GM10266 (cell line): Measurements from ENCODE around the gene RUNX2.
A peak's percentile ranks its signal among the peaks of the same experiment; 100 is the strongest.

Source experiments
- DNase-seq: peaks from one replicate; pipeline ENCODE4 v3.0.0; 2012; ENCODE audit errors: extremely low spot score
- CTCF ChIP-seq: IDR thresholded peaks from 2 replicates; pipeline ENCODE4 v1.5.1; 2012; ENCODE audit warnings: mild to moderate bottlenecking, low read depth; ENCODE audit not compliant: control insufficient read depth, insufficient read depth; ENCODE audit errors: missing control alignments

The RUNX2 gene

DNA sequence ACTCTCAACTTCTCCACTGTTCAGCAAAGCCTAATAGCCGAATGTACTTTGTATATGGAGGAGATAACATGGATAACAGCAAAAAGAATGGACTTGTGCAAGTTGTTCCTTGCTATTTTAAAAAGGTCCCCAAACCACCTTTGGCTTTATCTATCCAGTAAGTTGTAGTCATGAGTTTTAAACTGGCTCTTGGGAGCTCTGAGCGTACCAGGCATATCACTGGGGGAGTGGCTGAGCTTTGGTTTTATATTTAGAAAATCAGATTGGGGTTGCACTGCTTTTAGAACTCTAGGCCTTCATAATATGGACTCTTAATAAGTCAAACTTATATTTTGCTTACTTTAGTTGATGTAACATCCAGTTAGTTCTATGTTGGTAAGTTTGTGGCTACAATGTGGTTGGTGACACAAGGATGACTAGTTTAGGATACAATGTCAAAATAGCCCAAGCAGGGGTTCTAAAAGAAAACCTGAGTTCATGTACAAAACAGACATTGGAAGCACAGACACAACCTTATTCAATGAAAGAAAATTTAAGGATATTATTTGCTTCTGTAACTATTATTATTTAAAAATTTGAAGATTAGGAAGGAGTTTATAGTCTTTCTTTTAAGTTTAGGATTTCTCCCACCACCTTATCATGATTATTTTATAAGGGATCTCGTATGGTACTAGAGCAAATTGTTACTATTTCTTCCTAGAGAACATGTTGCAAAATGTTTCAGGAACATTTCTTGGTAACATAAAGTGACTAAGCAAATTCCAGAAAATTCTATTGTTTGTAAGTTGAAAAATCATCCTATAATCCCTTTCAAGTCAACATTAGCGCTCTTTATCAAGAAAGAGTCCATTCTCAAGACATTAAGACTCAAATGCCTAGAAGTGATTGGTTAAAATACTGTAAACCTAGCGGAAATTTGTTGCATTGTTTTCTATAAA is 215.4 kb downstream of the RUNX2 start:
- no peak for TF ChIP-seq CTCF
- DNase-seq: no peak

DNA sequence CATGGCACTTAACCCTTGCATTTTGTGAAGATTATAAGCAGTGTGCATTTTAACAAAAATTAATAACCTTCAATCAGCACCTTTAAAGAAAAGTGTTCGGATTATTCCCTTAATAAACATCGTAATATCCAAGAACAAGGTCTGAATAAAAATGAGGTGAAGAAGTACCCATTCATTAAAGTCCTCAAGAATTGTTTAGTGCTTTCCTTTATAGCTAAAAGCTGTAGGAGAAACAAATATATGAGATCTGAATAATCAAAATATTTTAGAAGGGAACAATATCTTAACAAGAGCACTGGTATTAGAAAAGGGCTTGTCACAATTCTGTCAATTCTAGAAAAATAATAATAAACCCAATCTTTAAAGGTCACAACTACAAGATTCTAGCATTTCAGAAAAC is 217.3 kb downstream of the RUNX2 start:
- TF ChIP-seq CTCF: no peak
- no peak for DNase-seq

DNA sequence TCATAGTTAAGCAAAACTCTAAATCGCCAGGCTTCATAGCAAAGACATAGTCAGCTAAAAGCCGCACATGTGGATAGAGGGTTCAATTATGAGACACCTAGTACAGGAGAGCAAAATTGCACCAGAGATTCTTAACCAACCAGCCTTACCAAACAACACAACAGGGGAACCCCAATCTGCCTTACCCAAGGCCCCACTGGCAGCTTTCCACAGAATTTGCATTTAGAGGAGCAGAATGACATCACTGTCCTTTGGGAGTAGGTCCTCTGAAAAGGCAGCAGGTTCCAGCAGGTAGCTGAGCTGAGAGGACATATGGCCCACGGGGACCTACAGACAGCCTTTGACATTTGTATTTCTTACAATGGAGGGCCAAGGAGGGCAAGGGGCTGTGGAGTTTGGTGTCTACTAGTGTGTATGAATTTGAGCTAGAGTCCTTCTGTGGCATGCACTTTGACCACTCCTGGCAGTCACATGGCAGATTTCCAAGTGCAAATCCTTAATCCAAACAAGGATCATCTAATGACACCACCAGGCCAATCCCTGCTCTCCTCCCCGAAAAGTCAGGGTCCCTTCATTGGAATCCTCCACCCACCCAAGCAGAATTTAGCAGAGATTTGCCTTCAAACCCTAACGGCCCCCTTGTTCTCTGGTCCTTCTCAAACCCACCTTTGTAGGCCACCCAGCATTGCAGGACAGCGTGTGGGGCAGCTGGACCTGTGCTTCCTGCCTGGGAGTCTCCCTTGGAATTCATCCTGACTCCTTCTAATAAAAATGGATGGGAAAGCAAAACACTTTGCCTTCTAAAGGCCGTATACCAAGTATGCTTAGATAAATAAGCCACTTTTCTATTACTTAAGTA is 220.8 kb downstream of the RUNX2 start:
- no peak for TF ChIP-seq CTCF
- peak; percentile 40 for DNase-seq

DNA sequence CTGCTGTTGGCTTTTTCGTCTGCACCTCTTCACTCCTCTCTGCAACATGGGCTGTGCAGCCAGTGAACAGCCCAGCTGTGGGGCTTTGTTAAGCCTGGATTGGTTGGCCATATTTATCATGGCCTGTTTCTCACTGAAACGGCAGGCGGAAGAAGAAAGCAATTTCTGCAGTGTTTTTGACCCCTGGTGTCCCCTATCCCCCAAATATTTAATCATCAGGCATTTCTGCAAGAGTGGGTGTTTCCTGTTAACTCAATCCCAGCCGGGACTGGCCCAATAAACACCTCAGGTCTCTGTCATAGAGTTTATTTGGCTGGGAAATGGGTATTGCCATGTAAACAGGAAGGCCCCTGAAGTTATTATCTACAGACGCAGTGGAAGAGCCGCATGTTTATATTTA is 224.4 kb downstream of the RUNX2 start:
- no peak for TF ChIP-seq CTCF
- no peak for DNase-seq

DNA sequence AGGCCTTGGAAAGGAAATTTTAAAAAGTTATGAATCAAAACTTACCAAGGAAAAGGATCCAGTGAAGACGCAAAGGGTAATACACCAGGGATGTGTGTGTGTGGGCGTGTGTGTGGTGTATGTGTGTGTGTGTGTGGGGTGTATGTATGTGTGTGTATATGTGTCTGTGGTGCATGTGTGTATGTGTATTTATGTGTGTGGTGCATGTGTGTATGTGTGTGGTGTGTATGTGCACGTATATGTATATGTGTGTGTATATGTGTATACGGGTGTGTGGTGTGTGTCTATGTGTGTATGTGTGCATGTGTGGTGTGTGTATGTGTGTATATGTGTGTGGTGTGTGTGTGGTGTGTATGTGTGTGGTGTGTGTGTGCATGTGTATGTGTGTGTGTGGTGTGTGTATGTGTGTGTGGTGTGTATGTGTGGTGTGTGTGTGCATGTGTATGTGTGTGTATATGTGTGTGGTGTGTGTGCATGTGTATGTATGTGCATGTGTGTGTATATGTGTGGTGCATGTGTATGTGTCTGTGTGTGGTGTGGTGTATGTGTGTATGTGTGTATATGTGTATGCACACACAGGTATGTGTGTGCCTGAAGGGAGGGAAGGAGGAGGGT is 225.7 kb downstream of the RUNX2 start:
- TF ChIP-seq CTCF: no peak
- no peak for DNase-seq

DNA sequence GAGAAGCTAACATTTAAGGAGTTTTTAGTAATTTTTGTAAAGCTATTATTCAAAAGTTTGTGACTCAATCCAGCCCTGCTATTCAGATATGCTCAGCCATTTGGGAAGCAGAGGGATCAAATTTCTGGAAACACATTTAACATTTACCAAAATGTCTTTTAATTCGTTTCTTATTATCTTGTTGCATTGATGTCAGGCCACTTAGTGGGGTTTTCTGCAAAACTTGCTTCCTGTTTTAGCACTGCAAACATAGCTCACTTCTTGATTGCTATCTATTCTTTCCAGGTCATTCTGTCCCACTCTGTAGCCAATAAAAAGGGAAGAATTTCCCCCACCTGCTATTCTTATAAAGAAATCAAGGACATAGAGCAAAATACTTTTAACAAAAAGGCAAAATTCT is 226.5 kb downstream of the RUNX2 start:
- no peak for DNase-seq
- TF ChIP-seq CTCF: no peak
